HEK293T (cell line): ENCODE results near the gene MAML2.

Experiments used
- CTCF ChIA-PET: fragments of 350-600 bp; formaldehyde crosslinking; extraction: SDS; loops from one replicate; lab custom pipeline; 2021; ENCODE audit warnings: antibody characterized with exemption, inconsistent platforms; lab: Yijun Ruan, JAX
- POLR2A ChIA-PET: fragments of 350-600 bp; formaldehyde crosslinking; extraction: SDS; loops from one replicate; lab custom pipeline; 2020; ENCODE audit warnings: antibody characterized with exemption, inconsistent platforms; lab: Yijun Ruan, JAX
- DNase-seq: peaks from one replicate; pipeline ENCODE4 v3.0.0; 2012; ENCODE audit warnings: mixed read lengths; ENCODE audit errors: extremely low spot score
- ARNT ChIP-seq: fragments of 450-650 bp; IDR thresholded peaks from 2 replicates; pipeline ENCODE4 v1.6.1; 2017; ENCODE audit warnings: mild to moderate bottlenecking
- BHLHE40 ChIP-seq: fragments of 450-650 bp; IDR thresholded peaks from 2 replicates; pipeline ENCODE4 v1.6.1; 2016; ENCODE audit warnings: mild to moderate bottlenecking, moderate library complexity, borderline replicate concordance
- CTBP1 ChIP-seq: fragments of 450-650 bp; IDR thresholded peaks from 2 replicates; pipeline ENCODE4 v1.6.1; 2016; ENCODE audit warnings: borderline replicate concordance
- ELF4 ChIP-seq: fragments of 450-650 bp; IDR thresholded peaks from 2 replicates; pipeline ENCODE4 v1.6.1; 2017; ENCODE audit warnings: antibody characterized with exemption
- FOXA1 ChIP-seq: fragments of 450-650 bp; IDR thresholded peaks from 2 replicates; pipeline ENCODE4 v1.6.1; 2016; ENCODE audit warnings: mild to moderate bottlenecking
- FOXK2 ChIP-seq: fragments of 450-650 bp; IDR thresholded peaks from 2 replicates; pipeline ENCODE4 v1.6.1; 2016; ENCODE audit warnings: mild to moderate bottlenecking
- FOXM1 ChIP-seq: fragments of 450-650 bp; IDR thresholded peaks from 2 replicates; pipeline ENCODE4 v1.6.1; 2017; ENCODE audit warnings: mild to moderate bottlenecking, borderline replicate concordance
- L3MBTL2 ChIP-seq: fragments of 450-650 bp; conservative IDR thresholded peaks from 2 replicates; pipeline ENCODE4 v1.6.1; 2016; ENCODE audit warnings: mild to moderate bottlenecking
- LEF1 ChIP-seq: fragments of 450-650 bp; IDR thresholded peaks from 2 replicates; pipeline ENCODE4 v1.6.1; 2017; ENCODE audit warnings: mild to moderate bottlenecking, borderline replicate concordance
- NFRKB ChIP-seq: fragments of 450-650 bp; IDR thresholded peaks from 2 replicates; pipeline ENCODE4 v1.6.1; 2016; ENCODE audit warnings: mild to moderate bottlenecking, moderate library complexity
- PKNOX1 ChIP-seq: fragments of 450-650 bp; IDR thresholded peaks from 2 replicates; pipeline ENCODE4 v1.6.1; 2016
- SP1 ChIP-seq: fragments of 450-650 bp; IDR thresholded peaks from 2 replicates; pipeline ENCODE4 v1.6.1; 2017
- SUZ12 ChIP-seq: fragments of 450-650 bp; IDR thresholded peaks from 2 replicates; pipeline ENCODE4 v1.6.1; 2016; ENCODE audit warnings: mild to moderate bottlenecking
- TARDBP ChIP-seq: fragments of 450-650 bp; IDR thresholded peaks from 2 replicates; pipeline ENCODE4 v1.6.1; 2016
- ZNF384 ChIP-seq: fragments of 450-650 bp; IDR thresholded peaks from 2 replicates; pipeline ENCODE4 v1.6.1; 2016

Gene MAML2

GRCh38 chr11:96241331-96241841 lies 101.6 kb downstream of the MAML2 start:
- ChIA-PET POLR2A (no interaction called here), CTCF (interaction anchor here (0.7 to 4.1 kb wide), 2 partner anchors 101 to 461 kb away, joined by 3 to 20 read pairs; partner anchors contain the start of gene MAML2)
- TF ChIP-seq SUZ12 (no peak), FOXA1 (no peak), NFRKB (no peak), PKNOX1 (no peak), BHLHE40 (no peak), TARDBP (no peak), SP1 (no peak), ZNF384 (no peak)
- DNase-seq = no peak

GRCh38 chr11:96238563-96239135 lies 104.3 kb downstream of the MAML2 start:
- TF ChIP-seq CTBP1 = no peak
- TF ChIP-seq SP1 = no peak
- no peak for TF ChIP-seq TARDBP
- TF ChIP-seq FOXA1 = no peak
- ChIA-PET CTCF (interaction anchor here (0.5 to 1.6 kb wide), 5 partner anchors 14 to 184 kb away, joined by 3 to 6 read pairs (median 3); partner anchors contain the start of gene MAML2), POLR2A (no interaction called here)
- no peak for DNase-seq

- DNase-seq = no peak
Measured at GRCh38 chr11:96237766-96238266, 105.2 kb downstream of the MAML2 start.

GRCh38 chr11:96235751-96236150 lies 107.2 kb downstream of the MAML2 start:
- no peak for TF ChIP-seq ARNT
- TF ChIP-seq CTBP1 = no peak
- TF ChIP-seq FOXA1 = no peak
- TF ChIP-seq SP1 = no peak
- no peak for TF ChIP-seq LEF1
- no peak for TF ChIP-seq NFRKB
- TF ChIP-seq BHLHE40 = no peak
- TF ChIP-seq FOXK2 = no peak
- no peak for TF ChIP-seq SUZ12
- no peak for TF ChIP-seq ELF4
- TF ChIP-seq PKNOX1 = no peak
- no peak for TF ChIP-seq ZNF384
- CTCF ChIA-PET = interaction anchor here (1.8 kb wide), 1 partner anchor 107 kb away, joined by 5 read pairs; the partner anchor contains the start of gene MAML2
- DNase-seq = no peak
- POLR2A ChIA-PET = interaction anchor here (0.5 to 1.1 kb wide), 2 partner anchors 15 to 44 kb away, joined by 3 read pairs; no protein-coding TSS in a partner anchor

More at GRCh38 chr11:96237766-96238266, 105.2 kb downstream of the MAML2 start:
- POLR2A ChIA-PET = interaction anchor here (1.4 kb wide), 1 partner anchor 11 kb away, joined by 3 read pairs; no protein-coding TSS in a partner anchor
- CTCF ChIA-PET = interaction anchor here (0.5 to 1.6 kb wide), 5 partner anchors 15 to 106 kb away, joined by 3 to 6 read pairs (median 3); partner anchors contain the start of gene MAML2
- TF ChIP-seq FOXA1 (no peak), ZNF384 (no peak), SUZ12 (no peak), FOXK2 (no peak), TARDBP (no peak), FOXM1 (no peak), ARNT (no peak), ELF4 (no peak), L3MBTL2 (no peak), NFRKB (no peak), CTBP1 (no peak), LEF1 (no peak), BHLHE40 (no peak)

- DNase-seq = no peak
- CTCF ChIA-PET = interaction anchor here (1.8 kb wide), 1 partner anchor 108 kb away, joined by 5 read pairs; the partner anchor contains the start of gene MAML2
- TF ChIP-seq PKNOX1 (peak; percentile 85), L3MBTL2 (no peak), ZNF384 (no peak), FOXA1 (no peak), CTBP1 (peak; percentile 56; the same call in 1 of the 2 replicates), ARNT (no peak), FOXK2 (no peak), LEF1 (no peak), ELF4 (no peak)
- POLR2A ChIA-PET = interaction anchor here (0.5 to 1.1 kb wide), 2 partner anchors 14 to 44 kb away, joined by 3 read pairs; no protein-coding TSS in a partner anchor
Measured at GRCh38 chr11:96234866-96235441, 108.0 kb downstream of the MAML2 start.

GRCh38 chr11:96232132-96232531 lies 110.9 kb downstream of the MAML2 start:
- TF ChIP-seq SP1 (no peak), FOXA1 (no peak), ARNT (no peak), FOXM1 (no peak), ELF4 (no peak), CTBP1 (no peak), SUZ12 (no peak), NFRKB (no peak)
- POLR2A ChIA-PET = no interaction called here
- DNase-seq = no peak
- CTCF ChIA-PET = no interaction called here
